Measurements from ENCODE around the gene FARS2.

GRCh38 chr6:5215799-5216198 lies 45.5 kb upstream of the FARS2 start:
- no peak for TF ChIP-seq CTCF (IDR thresholded peaks at IDR 0.05)
- no peak for TF ChIP-seq EP300 (IDR thresholded peaks at IDR 0.05)
